Nucleus accumbens (tissue), 56 donors: ENCODE data around the gene ERG.

Source experiments
- DNase-seq, 56 donors: peaks; one replicate each; lab custom pipeline; 2025; lab: John Stamatoyannopoulos, UW

The ERG gene

DNA sequence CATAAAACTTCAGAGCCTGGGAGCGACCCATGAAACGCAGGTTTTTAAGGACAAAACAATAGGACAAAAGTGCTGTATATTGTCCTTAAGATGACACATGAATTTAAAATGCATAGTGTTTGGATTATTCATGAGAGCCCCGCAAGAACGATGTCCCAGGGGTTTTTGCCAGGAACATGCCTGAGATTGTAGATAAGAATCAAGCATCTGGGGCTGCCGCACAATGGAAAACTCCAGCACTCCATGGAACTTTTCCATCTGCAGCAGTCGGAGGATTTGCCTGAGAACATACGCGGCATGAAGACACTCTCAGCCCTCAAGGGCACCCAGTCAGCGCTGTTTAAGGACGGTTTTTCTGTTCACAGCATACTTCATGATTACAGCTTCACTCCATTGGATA lies 5.3 kb upstream of the ERG start:
- DNase-seq, result no peak

DNA sequence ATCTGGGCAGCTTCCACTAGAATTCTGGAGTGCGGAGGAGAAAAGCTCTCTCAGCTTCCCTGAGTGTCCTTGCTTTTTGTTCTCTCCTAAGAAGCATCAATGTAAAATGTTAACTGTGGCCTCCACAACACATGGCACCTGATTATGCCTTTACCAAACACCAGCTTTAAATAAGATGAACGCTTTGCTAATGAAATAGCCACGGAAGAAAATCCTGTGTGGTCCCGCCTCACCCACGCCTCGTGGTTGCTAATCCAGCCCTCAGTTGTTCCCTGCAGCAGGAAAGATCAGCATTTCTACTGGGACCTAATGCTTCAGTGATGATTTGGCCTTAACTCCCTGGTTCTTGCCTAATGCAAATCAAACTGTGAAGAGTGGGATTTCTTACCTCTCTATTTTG lies 1.8 kb upstream of the ERG start:
- no peak for DNase-seq

DNA sequence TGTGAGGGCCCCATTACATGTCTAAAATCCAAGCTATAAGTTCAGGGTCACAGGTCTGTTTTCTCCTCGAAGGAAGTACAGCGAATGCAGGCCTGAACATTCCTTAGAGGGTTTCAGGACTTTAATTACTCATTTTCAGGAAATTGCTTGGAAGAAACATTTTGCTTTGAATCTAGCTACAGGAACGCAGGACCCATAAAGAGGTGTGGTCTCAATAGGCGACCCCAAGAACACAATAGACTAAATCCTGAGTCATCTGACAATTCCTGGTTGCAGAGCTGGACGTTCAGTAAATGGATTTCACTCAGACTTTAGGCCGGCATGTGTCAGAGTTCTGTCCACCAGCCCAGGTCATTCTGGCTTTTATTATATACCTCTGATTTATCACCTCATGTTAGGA lies 1.0 kb upstream of the ERG start:
- no peak for DNase-seq

DNA sequence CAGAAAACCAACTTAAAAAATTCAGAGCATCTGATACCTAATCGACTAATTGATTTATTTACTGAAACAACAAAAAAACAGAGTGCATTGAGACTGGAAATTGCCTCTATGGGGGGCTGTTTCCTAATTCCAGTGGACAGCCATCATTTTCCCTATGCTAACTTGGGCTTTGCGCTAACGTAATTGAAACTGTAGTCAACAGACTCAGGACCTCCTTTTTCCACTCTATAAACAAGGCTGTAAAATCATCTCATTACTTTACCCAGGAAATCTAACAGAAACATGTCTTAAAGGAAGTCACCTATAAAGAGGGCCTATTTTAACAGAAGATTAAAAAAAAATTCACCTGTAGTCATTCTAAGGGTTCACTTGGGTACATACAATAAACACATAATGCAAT lies 2.1 kb downstream of the ERG start:
- no peak for DNase-seq

DNA sequence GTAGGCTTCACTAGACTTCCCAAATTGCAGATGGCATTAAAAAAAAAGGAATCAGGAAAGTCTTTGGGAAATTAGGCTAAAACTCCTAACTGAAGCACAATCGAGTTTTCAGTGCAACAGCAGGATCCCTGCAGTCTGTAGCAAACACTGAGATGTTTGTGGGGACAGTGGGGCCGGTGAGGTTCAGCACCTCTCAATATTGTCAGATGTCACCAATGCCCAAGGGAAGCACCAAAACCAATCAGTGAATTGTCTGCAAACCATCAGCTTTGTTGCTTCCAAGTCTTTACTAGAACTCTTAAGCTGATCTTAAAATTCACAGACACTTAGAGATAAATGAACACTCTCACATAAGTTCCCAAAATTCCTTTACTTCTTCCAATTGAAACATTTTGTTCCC lies 2.6 kb downstream of the ERG start:
- DNase-seq, result no peak

DNA sequence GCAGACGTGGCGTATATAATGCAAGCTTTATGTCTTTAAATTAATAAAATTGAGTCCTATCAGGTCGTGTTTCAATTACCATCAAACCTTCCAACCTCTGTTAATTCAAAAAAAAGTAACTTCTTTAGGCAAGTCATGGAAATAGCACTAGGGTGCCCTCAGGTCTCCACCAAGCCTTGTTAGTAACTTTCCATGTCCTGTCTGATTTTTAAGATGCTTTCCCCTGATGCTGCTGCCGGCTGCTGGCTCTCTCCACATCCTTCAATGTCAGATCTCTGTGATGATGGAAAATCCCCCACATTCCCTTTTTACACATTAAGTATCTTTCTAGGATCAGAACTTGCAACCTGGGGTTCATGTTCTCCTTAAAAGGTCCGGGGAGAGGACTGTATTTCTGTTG lies 3.0 kb downstream of the ERG start:
- DNase-seq, result no peak

DNA sequence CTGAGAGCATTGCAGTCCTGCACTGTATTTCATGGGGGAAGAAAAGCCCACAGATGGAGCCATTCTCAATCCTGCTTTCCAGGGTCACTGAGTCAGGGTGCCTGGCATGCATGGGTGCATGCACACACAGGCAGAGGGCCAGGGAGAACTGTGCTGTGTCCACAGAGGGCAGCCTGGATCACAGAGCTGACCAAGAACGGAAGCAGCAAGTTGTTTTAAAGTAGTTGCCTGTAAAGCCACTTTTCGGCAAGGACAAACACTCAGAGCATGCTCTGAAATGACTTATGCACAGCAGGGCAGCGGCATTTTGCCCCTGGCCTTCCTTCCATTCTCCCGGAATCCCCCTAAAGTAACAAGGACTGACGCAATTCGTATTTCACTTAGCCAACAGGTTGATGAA lies 3.6 kb downstream of the ERG start:
- no peak for DNase-seq

DNA sequence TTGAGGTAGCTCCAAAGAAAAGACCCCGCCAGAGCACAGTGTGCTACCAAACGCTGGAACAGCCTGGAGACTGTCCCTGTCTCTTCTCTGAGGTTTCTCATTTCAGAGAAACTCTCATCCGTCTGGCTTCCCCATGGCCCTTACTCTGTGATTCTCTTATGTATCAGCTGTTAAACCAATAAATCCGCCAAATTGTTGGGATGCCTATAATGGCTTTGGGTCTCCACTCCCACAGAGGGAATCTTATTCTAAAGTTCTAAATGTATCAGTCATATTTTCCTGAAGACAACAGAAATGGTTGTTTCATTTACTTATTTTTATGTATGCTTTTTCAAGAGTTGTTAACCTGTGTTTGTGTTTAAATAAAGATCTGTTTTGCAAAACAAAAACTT lies 4.0 kb downstream of the ERG start:
- DNase-seq, result no peak

DNA sequence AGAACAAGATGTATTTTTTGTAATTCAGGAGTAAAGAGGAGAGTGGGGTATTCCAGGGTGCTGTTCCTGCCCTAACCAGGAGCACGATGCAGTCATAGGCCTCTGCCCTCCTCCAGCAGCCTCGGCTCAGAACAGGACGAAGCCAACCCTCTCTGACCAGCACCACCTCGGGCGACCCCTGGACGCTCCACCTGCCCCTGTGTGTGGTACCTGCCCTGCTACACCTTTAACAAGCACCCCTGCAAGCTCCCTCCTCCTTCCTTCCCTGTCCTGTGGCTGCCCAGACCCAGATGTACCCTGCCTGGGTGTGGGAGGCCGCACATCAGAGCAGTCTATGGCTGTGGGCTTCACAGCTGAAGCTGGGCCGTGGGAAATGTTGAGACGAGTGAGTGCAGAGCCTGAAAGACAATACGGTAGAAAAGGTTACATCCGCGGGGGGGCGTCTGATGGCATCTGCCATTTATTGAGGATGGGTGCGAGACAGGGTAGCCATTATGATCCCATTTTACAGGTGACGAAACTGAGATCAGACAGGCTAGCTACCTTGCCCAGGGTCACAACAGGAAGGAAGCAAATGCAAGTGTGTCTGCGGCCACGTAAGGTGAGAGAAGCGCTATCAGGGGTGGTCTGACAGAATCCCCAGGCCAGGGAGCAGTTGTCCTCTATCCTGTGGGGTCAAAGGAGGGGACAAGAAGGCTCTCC lies 4.6 kb downstream of the ERG start:
- DNase-seq, result no peak

DNA sequence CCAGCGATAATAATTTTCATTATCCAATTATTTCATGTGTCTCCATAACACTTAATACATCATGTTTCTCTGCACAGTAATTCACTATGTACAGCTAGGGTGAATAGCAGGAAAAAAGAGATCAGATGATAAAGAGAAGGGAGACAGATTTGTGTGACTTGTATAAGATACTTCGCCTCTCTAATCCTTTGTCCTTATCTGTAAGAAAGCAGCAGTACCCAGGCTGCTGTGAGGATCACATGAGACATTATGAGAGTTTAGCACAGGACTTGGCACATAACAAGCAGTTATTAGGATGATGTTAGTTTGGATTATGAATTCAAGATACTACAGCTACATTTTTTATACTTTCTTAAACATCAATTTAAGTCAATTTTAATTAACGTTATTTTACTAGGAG lies 6.3 kb downstream of the ERG start:
- no peak for DNase-seq

DNA sequence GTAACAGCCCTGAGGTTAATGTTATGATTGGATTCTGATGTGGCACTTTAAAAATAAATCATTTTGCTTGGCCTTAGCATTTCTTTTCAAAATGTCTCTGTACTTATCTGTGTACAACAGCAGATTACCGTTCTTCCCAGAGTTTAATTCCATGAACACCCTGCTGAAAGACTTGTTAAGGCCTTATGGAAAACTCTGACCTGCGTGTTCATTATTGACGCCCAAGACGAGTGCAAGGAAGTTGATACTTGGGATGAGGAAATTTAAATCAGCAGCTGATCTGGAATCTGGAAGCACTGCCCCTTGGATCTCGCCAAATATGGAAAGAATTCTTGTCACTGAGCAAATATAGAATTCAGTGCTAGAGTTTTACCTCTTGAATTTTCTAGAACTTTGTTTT lies 6.7 kb downstream of the ERG start:
- DNase-seq, result no peak

DNA sequence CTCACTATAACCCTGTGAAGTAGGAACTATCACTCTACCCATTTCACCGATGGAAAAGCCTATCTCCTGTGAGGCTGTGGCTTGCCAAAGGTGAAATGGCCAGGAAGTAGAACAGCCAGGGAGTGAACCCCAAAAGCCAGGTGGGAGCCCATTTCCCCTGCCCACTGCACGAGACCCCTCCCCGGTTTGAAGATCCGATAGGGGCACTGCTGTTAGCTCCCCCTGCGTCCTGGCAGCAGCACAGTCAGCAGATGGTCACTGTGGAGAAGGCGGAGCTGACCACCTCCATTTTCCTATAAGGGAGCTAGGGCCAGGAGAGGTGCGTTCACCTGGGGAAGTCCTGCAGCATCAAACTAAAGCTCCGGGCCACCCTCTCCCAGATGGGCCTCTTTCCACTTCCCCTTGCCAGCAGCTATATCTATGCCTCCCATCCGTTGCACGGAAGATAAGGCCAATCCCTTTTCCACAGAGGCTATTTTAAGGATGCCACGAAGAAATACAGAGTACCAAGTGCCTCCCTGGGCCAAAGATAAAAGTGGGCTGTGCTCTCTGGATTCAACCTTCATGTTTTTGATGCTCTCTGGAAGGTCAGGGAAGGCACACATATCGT lies 7.8 kb downstream of the ERG start:
- DNase-seq, result no peak

DNA sequence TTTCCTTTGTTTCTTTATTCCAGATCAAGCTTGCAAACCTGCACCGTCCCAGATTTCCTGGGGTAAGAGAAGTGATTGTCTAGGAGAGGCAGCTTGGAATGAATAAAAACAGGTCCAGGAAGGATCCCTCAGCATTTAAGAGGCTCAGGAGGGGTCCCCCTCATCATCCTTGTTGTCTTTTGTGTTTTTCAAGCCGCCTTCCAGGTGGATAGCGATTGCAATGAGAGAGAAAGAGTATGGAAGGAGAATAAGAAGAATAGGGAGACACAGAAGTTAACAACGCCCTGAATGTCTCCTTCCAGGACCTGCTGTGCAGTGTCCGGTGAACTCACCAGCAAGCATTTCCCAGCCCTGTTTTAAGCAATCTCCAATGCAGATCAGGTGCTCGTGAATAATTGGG lies 8.5 kb downstream of the ERG start:
- no peak for DNase-seq

DNA sequence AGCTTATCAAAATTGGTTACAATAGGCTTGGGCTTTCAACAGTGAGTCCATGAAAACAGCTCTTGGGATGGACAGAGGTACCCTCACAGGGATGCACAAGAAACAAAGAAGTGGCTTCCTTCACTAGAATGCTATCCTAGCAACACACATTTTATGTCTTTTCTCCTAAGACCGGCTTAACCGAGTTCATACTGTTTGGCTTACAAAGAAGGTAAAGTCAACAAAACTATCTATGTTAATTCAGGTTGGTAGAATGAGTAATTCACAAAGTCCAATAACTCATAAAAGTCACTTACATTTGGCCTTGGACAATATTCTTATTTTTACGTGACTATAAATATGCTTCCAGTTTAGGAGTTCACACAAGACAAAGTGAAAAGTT lies 9.0 kb downstream of the ERG start:
- no peak for DNase-seq

DNA sequence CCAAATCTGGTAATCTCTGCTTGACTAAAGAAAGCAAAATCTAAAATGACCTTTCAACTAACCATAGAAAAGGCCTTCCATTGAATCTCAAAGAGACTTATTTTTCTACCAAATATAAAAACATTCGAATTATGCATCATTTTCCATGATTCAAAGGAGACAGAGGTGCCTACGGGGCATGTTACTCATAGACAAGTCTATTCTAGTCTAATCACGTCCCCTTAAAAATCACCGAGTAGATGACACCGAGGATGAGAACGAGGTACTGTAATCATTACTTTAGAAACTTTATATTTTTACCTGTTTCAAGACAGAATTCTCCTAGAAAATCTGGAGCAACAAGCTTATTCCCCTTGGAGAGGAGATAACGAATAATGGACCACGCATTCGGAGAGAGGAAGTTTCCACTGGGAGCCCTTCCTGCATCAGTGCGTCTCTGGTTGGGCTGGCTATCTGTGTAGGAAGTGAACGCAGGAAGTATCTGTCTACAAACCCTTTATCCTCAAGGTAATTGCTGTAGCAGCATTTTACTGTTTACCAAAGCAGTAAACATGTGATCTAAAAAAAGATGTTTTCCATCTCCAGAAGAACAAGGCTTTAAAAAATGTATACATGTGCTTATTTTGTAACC lies 9.5 kb downstream of the ERG start:
- DNase-seq, result no peak

DNA sequence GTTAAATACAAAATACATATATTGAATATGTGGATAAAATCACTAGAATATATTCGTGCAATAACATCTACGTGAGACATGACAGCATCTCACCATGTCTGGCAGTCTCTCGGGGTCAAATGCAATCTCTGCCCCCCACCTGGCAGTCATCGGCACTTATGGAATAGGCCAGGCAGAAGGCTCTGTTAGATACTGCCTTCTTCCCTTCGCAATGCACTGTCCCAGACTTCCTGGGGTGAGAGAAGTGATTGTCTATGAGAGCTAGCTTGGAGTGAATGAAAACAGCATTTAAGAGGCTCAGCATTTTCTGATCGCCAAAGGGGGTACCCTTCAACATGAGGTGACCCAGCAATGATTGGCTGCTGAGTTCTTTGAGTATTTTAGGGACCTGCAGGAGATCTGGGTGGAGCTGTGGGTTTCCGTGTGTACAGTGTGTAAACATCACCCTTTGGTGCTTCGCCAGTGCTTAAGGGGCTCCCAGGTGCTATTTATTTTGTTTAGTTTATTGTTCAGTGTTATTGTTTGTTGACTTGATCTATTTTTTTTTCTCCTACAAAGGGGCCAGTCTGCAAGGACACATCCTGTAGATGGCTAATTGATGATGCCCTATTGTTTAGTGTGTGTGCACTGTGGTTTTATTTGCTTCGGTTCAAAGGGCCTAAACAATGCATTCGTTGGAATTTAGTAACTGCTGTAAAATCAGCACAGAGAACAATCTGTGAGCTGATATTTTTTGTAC lies 10.2 kb downstream of the ERG start:
- no peak for DNase-seq

DNA sequence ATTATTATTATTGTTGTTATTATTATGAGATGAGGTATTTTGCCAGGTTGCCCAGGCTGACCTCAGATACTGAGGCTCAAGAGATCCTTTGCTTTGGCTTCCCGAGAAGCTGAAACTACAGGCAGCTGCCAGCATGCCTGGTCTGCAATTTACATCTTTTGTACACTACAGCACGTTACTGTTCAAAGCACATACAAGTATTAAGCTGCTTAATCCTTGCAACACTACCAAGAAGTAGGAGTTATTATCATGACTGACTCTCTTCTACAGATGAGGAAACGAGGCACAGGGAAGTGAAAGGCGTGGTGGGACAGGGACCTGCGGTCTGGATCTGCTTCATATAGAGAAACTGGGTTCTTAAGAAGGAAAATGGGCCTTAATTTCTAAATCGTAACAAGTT lies 11.6 kb downstream of the ERG start:
- no peak for DNase-seq

DNA sequence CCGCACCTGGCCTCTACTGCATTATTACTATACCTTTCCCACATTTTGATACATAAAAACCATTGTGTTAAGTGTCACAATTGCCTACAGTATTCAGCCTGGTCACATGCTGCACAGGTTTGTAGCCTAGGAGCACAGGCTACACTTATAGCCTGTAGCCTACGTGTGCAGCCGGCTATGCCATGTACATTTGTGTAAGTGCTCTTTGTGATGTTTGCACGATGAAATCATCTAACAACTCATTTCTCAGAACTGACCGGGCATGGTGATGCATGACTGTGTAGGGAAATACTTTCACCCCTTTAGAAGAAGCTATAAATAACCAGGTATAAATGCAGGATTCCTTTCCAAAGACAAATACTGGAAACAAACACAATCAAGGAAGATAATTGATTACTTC lies 12.1 kb downstream of the ERG start:
- DNase-seq, result no peak

DNA sequence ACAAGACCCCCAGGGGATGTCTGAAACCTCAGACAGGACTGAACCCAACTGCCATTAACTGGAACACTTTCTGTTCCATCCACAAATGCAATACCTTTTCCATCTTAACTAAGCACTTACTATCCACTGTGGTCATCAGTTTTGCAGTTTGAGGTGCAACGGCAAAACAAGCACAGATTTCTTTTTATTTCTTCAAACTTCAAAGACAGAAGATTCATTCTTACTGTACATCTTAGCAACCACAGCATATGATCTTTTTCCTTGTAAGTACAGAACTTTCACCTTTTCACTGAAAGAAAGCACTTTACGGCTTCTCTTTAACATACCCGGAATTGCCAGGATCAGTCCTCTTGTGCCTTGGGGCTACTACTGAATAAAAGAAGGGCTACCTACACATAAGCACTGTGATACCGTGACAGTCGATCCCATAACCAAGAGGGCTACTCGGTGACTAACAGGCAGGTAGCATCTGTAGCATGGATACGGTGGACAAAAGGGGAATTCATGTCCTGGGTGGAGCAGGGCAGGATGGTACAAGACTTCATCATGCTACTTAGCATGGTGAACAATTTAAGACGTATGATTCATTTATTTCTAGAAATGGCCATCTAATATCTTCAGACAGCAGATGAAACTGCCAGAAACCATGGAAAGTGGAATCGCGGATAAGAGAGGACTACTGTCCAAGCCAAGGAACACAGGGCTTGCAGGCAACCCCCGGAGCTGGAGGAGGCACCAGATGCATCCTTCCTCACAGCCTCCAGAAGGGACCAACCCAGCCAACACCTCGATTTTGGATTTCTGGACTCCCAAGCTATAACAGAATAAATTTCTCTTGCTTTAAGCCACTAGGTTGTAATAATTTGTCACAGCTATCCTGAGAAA lies 18.4 kb downstream of the ERG start:
- DNase-seq, result no peak

DNA sequence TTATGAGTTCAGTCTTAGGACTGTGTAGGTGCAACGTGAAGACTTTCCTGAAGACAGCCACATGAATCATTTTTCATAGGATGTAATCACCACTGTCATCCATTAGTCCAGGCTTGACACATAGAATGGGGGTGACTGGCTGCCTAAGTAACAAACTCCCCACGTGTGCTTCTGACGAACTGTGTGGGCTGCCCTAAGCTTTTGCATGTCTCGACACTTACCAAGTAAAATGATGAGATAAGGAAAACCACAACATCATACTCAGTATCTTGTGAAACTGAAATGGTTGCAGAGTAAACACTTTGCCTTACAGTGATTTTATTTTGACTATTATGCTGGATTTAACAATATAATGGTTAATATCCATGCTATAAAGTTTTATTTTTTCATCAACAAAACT lies 19.5 kb downstream of the ERG start:
- no peak for DNase-seq

DNA sequence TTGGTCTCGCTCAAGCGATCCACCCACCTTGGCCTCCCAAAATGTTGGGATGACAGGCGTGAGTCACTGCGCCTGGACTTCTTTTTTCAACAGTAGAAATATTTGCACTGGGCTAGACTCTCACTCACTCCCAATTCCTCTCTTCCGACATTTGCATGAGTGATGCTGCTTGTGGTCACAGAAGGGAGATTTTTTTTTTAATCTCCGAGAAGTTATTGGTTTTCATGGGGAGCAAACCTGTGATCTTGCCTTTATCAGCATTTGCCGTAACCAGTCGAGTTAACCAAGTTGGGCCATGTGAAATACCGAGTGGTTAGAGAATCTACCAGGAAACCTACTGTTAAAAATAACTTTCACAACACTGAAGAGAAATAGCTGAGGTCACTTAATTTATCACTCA lies 21.1 kb downstream of the ERG start:
- no peak for DNase-seq
